ENCODE measurements around the gene NLGN1.

NLGN1 gene

GRCh38 chr3:174268586-174268985, 871.0 kb downstream of the NLGN1 start:
- no peak for TF ChIP-seq CSDC2 (CRISPR knock-in tag; IDR thresholded peaks at IDR 0.05)
- TF ChIP-seq RARB (CRISPR knock-in tag; IDR thresholded peaks at IDR 0.05) = no peak
- TF ChIP-seq PATZ1 (CRISPR knock-in tag; IDR thresholded peaks at IDR 0.05; ENCODE audit: borderline replicate concordance) = no peak
- no peak for TF ChIP-seq SNAI2 (CRISPR knock-in tag; IDR thresholded peaks at IDR 0.05)
- no peak for TF ChIP-seq ZFP30 (CRISPR knock-in tag; IDR thresholded peaks at IDR 0.05)
- TF ChIP-seq ZNF70 (CRISPR knock-in tag; IDR thresholded peaks at IDR 0.05) = no peak
- no peak for TF ChIP-seq ZC3H10 (CRISPR knock-in tag; IDR thresholded peaks at IDR 0.05)
- TF ChIP-seq BACH2 (CRISPR knock-in tag; IDR thresholded peaks at IDR 0.05; ENCODE audit: borderline replicate concordance) = no peak
- no peak for TF ChIP-seq ISL1 (CRISPR knock-in tag; IDR thresholded peaks at IDR 0.05)
- TF ChIP-seq ZNF8 (CRISPR knock-in tag; IDR thresholded peaks at IDR 0.05) = no peak
- TF ChIP-seq OSR1 (CRISPR knock-in tag; IDR thresholded peaks at IDR 0.05) = no peak
- TF ChIP-seq PPARA (CRISPR knock-in tag; IDR thresholded peaks at IDR 0.05; ENCODE audit: borderline replicate concordance) = no peak
- no peak for TF ChIP-seq ZNF565 (CRISPR knock-in tag; conservative IDR thresholded peaks at IDR 0.05; ENCODE audit: low read depth)
- no peak for TF ChIP-seq ARNTL (CRISPR knock-in tag; IDR thresholded peaks at IDR 0.05; ENCODE audit: borderline replicate concordance, low read depth)
- TF ChIP-seq GLIS3 (CRISPR knock-in tag; IDR thresholded peaks at IDR 0.05) = no peak
- TF ChIP-seq, protein P1, sequence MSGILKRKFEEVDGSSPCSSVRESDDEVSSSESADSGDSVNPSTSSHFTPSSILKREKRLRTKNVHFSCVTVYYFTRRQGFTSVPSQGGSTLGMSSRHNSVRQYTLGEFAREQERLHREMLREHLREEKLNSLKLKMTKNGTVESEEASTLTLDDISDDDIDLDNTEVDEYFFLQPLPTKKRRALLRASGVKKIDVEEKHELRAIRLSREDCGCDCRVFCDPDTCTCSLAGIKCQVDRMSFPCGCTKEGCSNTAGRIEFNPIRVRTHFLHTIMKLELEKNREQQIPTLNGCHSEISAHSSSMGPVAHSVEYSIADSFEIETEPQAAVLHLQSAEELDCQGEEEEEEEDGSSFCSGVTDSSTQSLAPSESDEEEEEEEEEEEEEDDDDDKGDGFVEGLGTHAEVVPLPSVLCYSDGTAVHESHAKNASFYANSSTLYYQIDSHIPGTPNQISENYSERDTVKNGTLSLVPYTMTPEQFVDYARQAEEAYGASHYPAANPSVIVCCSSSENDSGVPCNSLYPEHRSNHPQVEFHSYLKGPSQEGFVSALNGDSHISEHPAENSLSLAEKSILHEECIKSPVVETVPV (CRISPR knock-in tag; IDR thresholded peaks at IDR 0.05) = no peak
- TF ChIP-seq, protein P2, sequence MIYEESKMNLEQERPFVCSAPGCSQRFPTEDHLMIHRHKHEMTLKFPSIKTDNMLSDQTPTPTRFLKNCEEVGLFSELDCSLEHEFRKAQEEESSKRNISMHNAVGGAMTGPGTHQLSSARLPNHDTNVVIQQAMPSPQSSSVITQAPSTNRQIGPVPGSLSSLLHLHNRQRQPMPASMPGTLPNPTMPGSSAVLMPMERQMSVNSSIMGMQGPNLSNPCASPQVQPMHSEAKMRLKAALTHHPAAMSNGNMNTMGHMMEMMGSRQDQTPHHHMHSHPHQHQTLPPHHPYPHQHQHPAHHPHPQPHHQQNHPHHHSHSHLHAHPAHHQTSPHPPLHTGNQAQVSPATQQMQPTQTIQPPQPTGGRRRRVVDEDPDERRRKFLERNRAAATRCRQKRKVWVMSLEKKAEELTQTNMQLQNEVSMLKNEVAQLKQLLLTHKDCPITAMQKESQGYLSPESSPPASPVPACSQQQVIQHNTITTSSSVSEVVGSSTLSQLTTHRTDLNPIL (CRISPR knock-in tag; IDR thresholded peaks at IDR 0.05; ENCODE audit: low read depth) = no peak
- TF ChIP-seq ZFP3 (CRISPR knock-in tag; IDR thresholded peaks at IDR 0.05) = no peak
- no peak for ATAC-seq

DNA sequence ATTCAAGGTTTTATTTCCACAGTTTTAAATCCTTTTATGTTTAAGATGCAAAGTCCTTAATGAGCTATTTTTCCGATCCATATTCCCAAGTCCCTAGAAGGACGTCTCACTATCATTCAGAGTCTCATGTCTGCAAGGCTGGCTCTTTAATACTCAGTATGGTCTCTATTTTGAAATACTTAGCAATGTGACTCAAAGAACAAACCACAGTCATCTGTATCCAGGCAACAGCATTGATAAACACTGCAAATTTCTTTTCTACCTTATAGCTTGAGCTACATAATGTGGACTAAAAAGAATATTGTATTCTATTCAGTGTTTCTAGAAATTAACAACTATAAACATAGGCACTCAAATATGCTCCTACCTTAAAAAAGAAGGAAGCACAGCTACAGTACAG, 873.3 kb downstream of the NLGN1 start:
- ATAC-seq = no peak
- TF ChIP-seq, protein P2 (CRISPR knock-in tag; IDR thresholded peaks at IDR 0.05; ENCODE audit: low read depth) = no peak

DNA sequence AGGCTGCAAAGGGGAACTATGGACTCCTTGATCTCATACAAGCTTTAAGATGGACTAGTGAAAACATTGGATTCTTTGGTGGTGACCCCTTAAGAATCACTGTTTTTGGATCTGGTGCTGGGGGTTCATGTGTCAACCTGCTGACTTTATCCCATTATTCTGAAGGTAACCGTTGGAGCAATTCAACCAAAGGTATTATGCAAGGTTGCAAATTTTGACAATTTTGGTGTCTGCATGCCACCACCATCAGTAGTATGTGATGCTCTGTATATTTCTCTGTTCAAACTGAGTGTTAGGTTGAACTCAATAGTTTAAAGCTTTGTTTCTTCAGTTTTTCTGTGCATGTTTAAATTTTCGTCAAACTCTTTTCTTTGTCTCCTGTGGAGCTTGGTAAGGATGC, 877.8 kb downstream of the NLGN1 start:
- TF ChIP-seq RARB (CRISPR knock-in tag; IDR thresholded peaks at IDR 0.05) (no peak), CSDC2 (CRISPR knock-in tag; IDR thresholded peaks at IDR 0.05) (no peak), ARNTL (CRISPR knock-in tag; IDR thresholded peaks at IDR 0.05; ENCODE audit: borderline replicate concordance, low read depth) (no peak), GLIS3 (CRISPR knock-in tag; IDR thresholded peaks at IDR 0.05) (no peak), ESRRG (CRISPR knock-in tag; IDR thresholded peaks at IDR 0.05) (no peak), TOX (CRISPR knock-in tag; IDR thresholded peaks at IDR 0.05; ENCODE audit: borderline replicate concordance) (no peak), BACH2 (CRISPR knock-in tag; IDR thresholded peaks at IDR 0.05; ENCODE audit: borderline replicate concordance) (no peak), PATZ1 (CRISPR knock-in tag; IDR thresholded peaks at IDR 0.05; ENCODE audit: borderline replicate concordance) (no peak), ZNF8 (CRISPR knock-in tag; IDR thresholded peaks at IDR 0.05) (no peak)
- TF ChIP-seq, protein P2 (CRISPR knock-in tag; IDR thresholded peaks at IDR 0.05; ENCODE audit: low read depth) = no peak
- TF ChIP-seq, protein P3, sequence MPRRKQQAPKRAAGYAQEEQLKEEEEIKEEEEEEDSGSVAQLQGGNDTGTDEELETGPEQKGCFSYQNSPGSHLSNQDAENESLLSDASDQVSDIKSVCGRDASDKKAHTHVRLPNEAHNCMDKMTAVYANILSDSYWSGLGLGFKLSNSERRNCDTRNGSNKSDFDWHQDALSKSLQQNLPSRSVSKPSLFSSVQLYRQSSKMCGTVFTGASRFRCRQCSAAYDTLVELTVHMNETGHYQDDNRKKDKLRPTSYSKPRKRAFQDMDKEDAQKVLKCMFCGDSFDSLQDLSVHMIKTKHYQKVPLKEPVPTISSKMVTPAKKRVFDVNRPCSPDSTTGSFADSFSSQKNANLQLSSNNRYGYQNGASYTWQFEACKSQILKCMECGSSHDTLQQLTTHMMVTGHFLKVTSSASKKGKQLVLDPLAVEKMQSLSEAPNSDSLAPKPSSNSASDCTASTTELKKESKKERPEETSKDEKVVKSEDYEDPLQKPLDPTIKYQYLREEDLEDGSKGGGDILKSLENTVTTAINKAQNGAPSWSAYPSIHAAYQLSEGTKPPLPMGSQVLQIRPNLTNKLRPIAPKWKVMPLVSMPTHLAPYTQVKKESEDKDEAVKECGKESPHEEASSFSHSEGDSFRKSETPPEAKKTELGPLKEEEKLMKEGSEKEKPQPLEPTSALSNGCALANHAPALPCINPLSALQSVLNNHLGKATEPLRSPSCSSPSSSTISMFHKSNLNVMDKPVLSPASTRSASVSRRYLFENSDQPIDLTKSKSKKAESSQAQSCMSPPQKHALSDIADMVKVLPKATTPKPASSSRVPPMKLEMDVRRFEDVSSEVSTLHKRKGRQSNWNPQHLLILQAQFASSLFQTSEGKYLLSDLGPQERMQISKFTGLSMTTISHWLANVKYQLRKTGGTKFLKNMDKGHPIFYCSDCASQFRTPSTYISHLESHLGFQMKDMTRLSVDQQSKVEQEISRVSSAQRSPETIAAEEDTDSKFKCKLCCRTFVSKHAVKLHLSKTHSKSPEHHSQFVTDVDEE (CRISPR knock-in tag; IDR thresholded peaks at IDR 0.05) = no peak
- TF ChIP-seq, protein P1 (CRISPR knock-in tag; IDR thresholded peaks at IDR 0.05) = no peak
- TF ChIP-seq, protein P4, sequence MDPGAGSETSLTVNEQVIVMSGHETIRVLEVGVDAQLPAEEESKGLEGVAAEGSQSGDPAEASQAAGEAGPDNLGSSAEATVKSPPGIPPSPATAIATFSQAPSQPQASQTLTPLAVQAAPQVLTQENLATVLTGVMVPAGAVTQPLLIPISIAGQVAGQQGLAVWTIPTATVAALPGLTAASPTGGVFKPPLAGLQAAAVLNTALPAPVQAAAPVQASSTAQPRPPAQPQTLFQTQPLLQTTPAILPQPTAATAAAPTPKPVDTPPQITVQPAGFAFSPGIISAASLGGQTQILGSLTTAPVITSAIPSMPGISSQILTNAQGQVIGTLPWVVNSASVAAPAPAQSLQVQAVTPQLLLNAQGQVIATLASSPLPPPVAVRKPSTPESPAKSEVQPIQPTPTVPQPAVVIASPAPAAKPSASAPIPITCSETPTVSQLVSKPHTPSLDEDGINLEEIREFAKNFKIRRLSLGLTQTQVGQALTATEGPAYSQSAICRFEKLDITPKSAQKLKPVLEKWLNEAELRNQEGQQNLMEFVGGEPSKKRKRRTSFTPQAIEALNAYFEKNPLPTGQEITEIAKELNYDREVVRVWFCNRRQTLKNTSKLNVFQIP (CRISPR knock-in tag; IDR thresholded peaks at IDR 0.05; ENCODE audit: borderline replicate concordance, low read depth) = no peak
- no peak for ATAC-seq

Data from SK-N-SH treated with all-trans-retinoic acid at 6 μM for 48 hours (cell line).